SK-N-SH (cell line): Measurements from ENCODE around the gene AFF1. TPM values are rescaled to one million over a fixed set of nuclear protein-coding genes. Genes with fewer than 3 reads are reported as not detected.

Experiments
- CTCF ChIA-PET: fragments of 300-600, 350-600 bp; formaldehyde crosslinking; extraction: SDS; loops from one replicate; lab custom pipeline; 2021; lab: Yijun Ruan, JAX
- POLR2A ChIA-PET: fragments of 350-600 bp; sonication (Branson Sonifier 250); formaldehyde crosslinking; extraction: SDS; loops from one replicate; lab custom pipeline; 2020; ENCODE audit warnings: antibody characterized with exemption, inconsistent platforms; lab: Yijun Ruan, JAX
- DNase-seq: peaks from one replicate; pipeline ENCODE4 v3.0.0; 2012
- H2AFZ ChIP-seq: fragments of 200-600 bp; sonication (generic); 2 replicates; pipeline ENCODE4 v1.8.1; 2016; ENCODE audit warnings: antibody characterized with exemption, mild to moderate bottlenecking, low read depth
- H3F3A ChIP-seq: fragments of 200-600 bp; sonication (generic); replicated peaks from 2 replicates; pipeline ENCODE3; 2016; ENCODE audit warnings: antibody characterized with exemption, mild to moderate bottlenecking; ENCODE audit not compliant: insufficient read depth
- H3K27ac ChIP-seq, 2 experiments: fragments of 200-500 bp in 1 of 2; fragments of 200-600 bp in 1 of 2; sonication (Bioruptor generic) in 1 of 2; sonication (generic), shearing (Covaris generic) in 1 of 2; 2 replicates each; pipeline versions ENCODE4 v1.5.1 to v1.6.1; 2014 to 2016; ENCODE audit warnings: low read depth in 2 of 2, inconsistent platforms in 1 of 2, low read length in 1 of 2, mild to moderate bottlenecking in 1 of 2, mixed read lengths in 1 of 2
- H3K27me3 ChIP-seq: fragments of 200-600 bp; sonication (generic), shearing (Covaris generic); 2 replicates; pipeline ENCODE4 v1.6.1; 2016; ENCODE audit warnings: mixed run types; ENCODE audit not compliant: insufficient read depth
- H3K36me3 ChIP-seq, 2 experiments: fragments of 200-500 bp in 1 of 2; fragments of 200-600 bp in 1 of 2; sonication (Bioruptor generic) in 1 of 2; sonication (generic) in 1 of 2; replicated peaks in 1 of 2; 2 replicates each; pipeline versions ENCODE3 to v1.5.1; 2014 to 2016; ENCODE audit warnings: low read length in 1 of 2, mild to moderate bottlenecking in 1 of 2; ENCODE audit not compliant: insufficient read depth in 2 of 2, control insufficient read depth in 1 of 2
- H3K4me1 ChIP-seq, 2 experiments: fragments of 200-500 bp in 1 of 2; fragments of 200-600 bp in 1 of 2; sonication (Bioruptor generic) in 1 of 2; sonication (generic), shearing (Covaris generic) in 1 of 2; 2 replicates each; pipeline versions ENCODE4 v1.5.1 to v1.6.1; 2014 to 2016; ENCODE audit warnings: low read depth in 1 of 2, low read length in 1 of 2, mixed run types in 1 of 2; ENCODE audit not compliant: insufficient read depth in 2 of 2, control insufficient read depth in 1 of 2
- H3K4me2 ChIP-seq: fragments of 200-600 bp; sonication (generic), shearing (Covaris generic); 2 replicates; pipeline ENCODE4 v1.6.1; 2017; ENCODE audit warnings: mixed run types
- H3K4me3 ChIP-seq, 2 experiments: fragments of 200-500 bp in 1 of 2; fragments of 200-600 bp in 1 of 2; sonication (Bioruptor generic) in 1 of 2; sonication (generic), shearing (Covaris generic) in 1 of 2; 2 replicates each; pipeline versions ENCODE4 v1.5.1 to v1.8.1; 2014 to 2016; ENCODE audit warnings: low read depth in 2 of 2, inconsistent platforms in 1 of 2, low read length in 1 of 2, mild to moderate bottlenecking in 1 of 2, mixed read lengths in 1 of 2, moderate library complexity in 1 of 2
- H3K79me2 ChIP-seq: fragments of 200-600 bp; sonication (generic); 2 replicates; pipeline ENCODE4 v1.8.1; 2017; ENCODE audit warnings: mild to moderate bottlenecking; ENCODE audit not compliant: insufficient read depth
- H3K9ac ChIP-seq: fragments of 200-600 bp; sonication (generic); 2 replicates; pipeline ENCODE4 v1.6.1; 2017; ENCODE audit warnings: mixed run types
- H3K9me2 ChIP-seq: fragments of 200-600 bp; sonication (generic); 2 replicates; pipeline ENCODE4 v1.6.1; 2017; ENCODE audit warnings: mixed run types
- H3K9me3 ChIP-seq: fragments of 200-600 bp; sonication (generic); 2 replicates; pipeline ENCODE4 v1.6.1; 2017; ENCODE audit warnings: mixed run types, mild to moderate bottlenecking, moderate library complexity
- H4K20me1 ChIP-seq: fragments of 200-600 bp; sonication (generic); 2 replicates; pipeline ENCODE4 v1.6.1; 2017; ENCODE audit warnings: mild to moderate bottlenecking, mixed run types; ENCODE audit not compliant: insufficient read depth
- ELF1 ChIP-seq: IDR thresholded peaks from 2 replicates; pipeline ENCODE4 v1.4.0; 2012
- FOXJ3 ChIP-seq: sonication (generic); formaldehyde crosslinking; IDR thresholded peaks from 2 replicates; pipeline ENCODE4 v1.5.1; 2020; ENCODE audit warnings: mild to moderate bottlenecking, missing genetic modification reagents
- FOXM1 ChIP-seq: IDR thresholded peaks from 2 replicates; pipeline ENCODE4 v1.4.0; 2012; ENCODE audit warnings: low read depth, mild to moderate bottlenecking
- GABPA ChIP-seq: IDR thresholded peaks from 2 replicates; pipeline ENCODE4 v1.4.0; 2012; ENCODE audit warnings: low read depth, mild to moderate bottlenecking
- GATA2 ChIP-seq: sonication (generic); formaldehyde crosslinking; IDR thresholded peaks from 2 replicates; pipeline ENCODE4 v1.5.0; 2020; ENCODE audit warnings: mild to moderate bottlenecking, missing genetic modification reagents
- IRF3 ChIP-seq: fragments of 150-350 bp; IDR thresholded peaks from 2 replicates; pipeline ENCODE4 v1.6.1; 2016; ENCODE audit warnings: mild to moderate bottlenecking, low read depth, low read length
- JUND ChIP-seq: IDR thresholded peaks from 2 replicates; pipeline ENCODE4 v1.4.0; 2012
- MAX ChIP-seq: IDR thresholded peaks from 2 replicates; pipeline ENCODE4 v1.4.0; 2012; ENCODE audit warnings: low read depth
- MEF2A ChIP-seq: IDR thresholded peaks from 2 replicates; pipeline ENCODE4 v1.4.0; 2012; ENCODE audit warnings: low read depth, borderline replicate concordance
- NFIC ChIP-seq: IDR thresholded peaks from 2 replicates; pipeline ENCODE4 v1.4.0; 2012; ENCODE audit warnings: borderline replicate concordance
- POLR2AphosphoS5 ChIP-seq: IDR thresholded peaks from 2 replicates; pipeline ENCODE4 v1.6.1; 2012; ENCODE audit warnings: low read depth, low read length
- RAD21 ChIP-seq: IDR thresholded peaks from 2 replicates; pipeline ENCODE4 v1.6.1; 2012; ENCODE audit warnings: mild to moderate bottlenecking, low read length
- RCOR1 ChIP-seq: fragments of 150-350 bp; IDR thresholded peaks from 2 replicates; pipeline ENCODE4 v1.6.1; 2017; ENCODE audit warnings: antibody characterized with exemption, low read length
- RXRA ChIP-seq: IDR thresholded peaks from 2 replicates; pipeline ENCODE4 v1.4.0; 2012; ENCODE audit warnings: low read depth, mild to moderate bottlenecking, borderline replicate concordance
- SIN3A ChIP-seq: IDR thresholded peaks from 2 replicates; pipeline ENCODE4 v1.6.1; 2012; ENCODE audit warnings: low read depth, mild to moderate bottlenecking, low read length, moderate library complexity, borderline replicate concordance
- SMC3 ChIP-seq: IDR thresholded peaks from 2 replicates; pipeline ENCODE4 v1.6.1; 2012; ENCODE audit warnings: low read depth, low read length, improper control_type of control experiment
- TAF1 ChIP-seq: IDR thresholded peaks from 2 replicates; pipeline ENCODE4 v1.6.1; 2012; ENCODE audit warnings: low read depth, mild to moderate bottlenecking, low read length, moderate library complexity, borderline replicate concordance
- TEAD4 ChIP-seq: IDR thresholded peaks from 2 replicates; pipeline ENCODE4 v1.4.0; 2012; ENCODE audit warnings: mild to moderate bottlenecking, borderline replicate concordance; ENCODE audit not compliant: insufficient read depth
- YY1 ChIP-seq: IDR thresholded peaks from 2 replicates; pipeline ENCODE4 v1.4.0; 2012; ENCODE audit warnings: low read depth, mild to moderate bottlenecking
- WGBS: methylation state at CpG from one replicate; pipeline ENCODE4 v1.1.6; 2017; ENCODE audit warnings: low lambda C conversion rate; 5-methylcytosine and 5-hydroxymethylcytosine counted together
- polyA plus RNA-seq, 3 experiments: library from polyadenylated mRNA; depleted of rRNA; stranded (reverse); fragments of >200 nt; gene quantifications; 2 replicates each; pipeline ENCODE4 v1.2.3, GENCODE V29; 2012
- TF ChIP-seq, protein P1 (sequence below): IDR thresholded peaks from 2 replicates; pipeline ENCODE4; 2012
- TF ChIP-seq, protein P2 (sequence below): fragments of 200-600 bp; sonication (generic); IDR thresholded peaks from 2 replicates; pipeline ENCODE4 v1.6.1; 2017; ENCODE audit warnings: antibody characterized with exemption, mild to moderate bottlenecking, moderate library complexity
- TF ChIP-seq, protein P3 (sequence below): IDR thresholded peaks from 2 replicates; pipeline ENCODE4 v1.4.0; 2012; ENCODE audit warnings: low read depth, borderline replicate concordance

AFF1 gene
- polyA plus RNA-seq, 1 of the 3 experiments (the other 2 are of a cell fraction): 2.7 TPM

GRCh38 chr4:87024201-87024600, 89.4 kb downstream of the AFF1 start:
- Histone ChIP-seq H3F3A (no peaks in the 10 kb centered on the region), H3K4me1 (no peaks in the 10 kb centered on the region; a peak in 1 of 4 replicates), H2AFZ (no peak overlapping the region), H3K4me3 (no peak overlapping the region), H3K36me3 (no peaks in the 10 kb centered on the region), H3K9me2 (no peaks in the 10 kb centered on the region), H4K20me1 (no peaks in the 10 kb centered on the region; the same call in 1 of the 2 replicates), H3K79me2 (peaks cover 36% of the 10 kb centered on the region), H3K27ac (no peak overlapping the region), H3K4me2 (no peak overlapping the region), H3K9ac (no peak overlapping the region), H3K9me3 (no peaks in the 10 kb centered on the region), H3K27me3 (no peaks in the 10 kb centered on the region)
- 97% methylated on average over 1 of the region's 1 CpG for WGBS
- ChIA-PET CTCF (interaction anchor here (0.5 to 1.5 kb wide), 3 partner anchors 27 to 102 kb away, joined by 3 read pairs; no protein-coding TSS in a partner anchor), POLR2A (no interaction called here)
- no peak for TF ChIP-seq MAX
- no peak for TF ChIP-seq RAD21
- TF ChIP-seq MEF2A: no peak
- no peak for TF ChIP-seq GABPA
- TF ChIP-seq FOXM1: no peak
- no peak for TF ChIP-seq SMC3
- TF ChIP-seq POLR2AphosphoS5: no peak
- TF ChIP-seq FOXJ3 (CRISPR knock-in tag): no peak
- no peak for TF ChIP-seq SIN3A
- no peak for TF ChIP-seq ELF1
- no peak for TF ChIP-seq JUND
- no peak for TF ChIP-seq YY1
- TF ChIP-seq, protein P1, sequence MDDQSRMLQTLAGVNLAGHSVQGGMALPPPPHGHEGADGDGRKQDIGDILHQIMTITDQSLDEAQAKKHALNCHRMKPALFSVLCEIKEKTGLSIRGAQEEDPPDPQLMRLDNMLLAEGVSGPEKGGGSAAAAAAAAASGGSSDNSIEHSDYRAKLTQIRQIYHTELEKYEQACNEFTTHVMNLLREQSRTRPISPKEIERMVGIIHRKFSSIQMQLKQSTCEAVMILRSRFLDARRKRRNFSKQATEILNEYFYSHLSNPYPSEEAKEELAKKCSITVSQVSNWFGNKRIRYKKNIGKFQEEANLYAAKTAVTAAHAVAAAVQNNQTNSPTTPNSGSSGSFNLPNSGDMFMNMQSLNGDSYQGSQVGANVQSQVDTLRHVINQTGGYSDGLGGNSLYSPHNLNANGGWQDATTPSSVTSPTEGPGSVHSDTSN: no peak
- no peak for TF ChIP-seq RCOR1
- TF ChIP-seq IRF3: no peak
- no peak for TF ChIP-seq RXRA
- no peak for TF ChIP-seq NFIC
- TF ChIP-seq TAF1: no peak
- DNase-seq: no peak

- WGBS: 89% methylated on average over 5 of the region's 5 CpGs
- no peak overlapping the region for H3K27ac ChIP-seq
- ChIA-PET CTCF (interaction anchor here (1.5 kb wide), 1 partner anchor 103 kb away, joined by 3 read pairs; no protein-coding TSS in a partner anchor), POLR2A (no interaction called here)
- H3K36me3 ChIP-seq: no peaks in the 10 kb centered on the region
- peaks cover 37% of the 10 kb centered on the region for H3K79me2 ChIP-seq
- no peak overlapping the region for H3K9ac ChIP-seq
- H3K4me3 ChIP-seq: no peak overlapping the region
- peaks cover 0 to 6% of the 10 kb centered on the region in 2 experiments; a peak in 2 of 4 replicates for H3K4me1 ChIP-seq
- H2AFZ ChIP-seq: no peak overlapping the region
- no peak for DNase-seq
- no peaks in the 10 kb centered on the region for H3K9me2 ChIP-seq
- H3K27me3 ChIP-seq: no peaks in the 10 kb centered on the region
- no peaks in the 10 kb centered on the region for H3K9me3 ChIP-seq
- H4K20me1 ChIP-seq: no peaks in the 10 kb centered on the region; the same call in 1 of the 2 replicates
- H3K4me2 ChIP-seq: no peak overlapping the region
- no peaks in the 10 kb centered on the region for H3F3A ChIP-seq
- TF ChIP-seq, protein P2, sequence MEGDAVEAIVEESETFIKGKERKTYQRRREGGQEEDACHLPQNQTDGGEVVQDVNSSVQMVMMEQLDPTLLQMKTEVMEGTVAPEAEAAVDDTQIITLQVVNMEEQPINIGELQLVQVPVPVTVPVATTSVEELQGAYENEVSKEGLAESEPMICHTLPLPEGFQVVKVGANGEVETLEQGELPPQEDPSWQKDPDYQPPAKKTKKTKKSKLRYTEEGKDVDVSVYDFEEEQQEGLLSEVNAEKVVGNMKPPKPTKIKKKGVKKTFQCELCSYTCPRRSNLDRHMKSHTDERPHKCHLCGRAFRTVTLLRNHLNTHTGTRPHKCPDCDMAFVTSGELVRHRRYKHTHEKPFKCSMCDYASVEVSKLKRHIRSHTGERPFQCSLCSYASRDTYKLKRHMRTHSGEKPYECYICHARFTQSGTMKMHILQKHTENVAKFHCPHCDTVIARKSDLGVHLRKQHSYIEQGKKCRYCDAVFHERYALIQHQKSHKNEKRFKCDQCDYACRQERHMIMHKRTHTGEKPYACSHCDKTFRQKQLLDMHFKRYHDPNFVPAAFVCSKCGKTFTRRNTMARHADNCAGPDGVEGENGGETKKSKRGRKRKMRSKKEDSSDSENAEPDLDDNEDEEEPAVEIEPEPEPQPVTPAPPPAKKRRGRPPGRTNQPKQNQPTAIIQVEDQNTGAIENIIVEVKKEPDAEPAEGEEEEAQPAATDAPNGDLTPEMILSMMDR: no peak
- TF ChIP-seq GABPA (no peak), YY1 (no peak), FOXM1 (no peak), GATA2 (no peak), TEAD4 (no peak)
- TF ChIP-seq, protein P3, sequence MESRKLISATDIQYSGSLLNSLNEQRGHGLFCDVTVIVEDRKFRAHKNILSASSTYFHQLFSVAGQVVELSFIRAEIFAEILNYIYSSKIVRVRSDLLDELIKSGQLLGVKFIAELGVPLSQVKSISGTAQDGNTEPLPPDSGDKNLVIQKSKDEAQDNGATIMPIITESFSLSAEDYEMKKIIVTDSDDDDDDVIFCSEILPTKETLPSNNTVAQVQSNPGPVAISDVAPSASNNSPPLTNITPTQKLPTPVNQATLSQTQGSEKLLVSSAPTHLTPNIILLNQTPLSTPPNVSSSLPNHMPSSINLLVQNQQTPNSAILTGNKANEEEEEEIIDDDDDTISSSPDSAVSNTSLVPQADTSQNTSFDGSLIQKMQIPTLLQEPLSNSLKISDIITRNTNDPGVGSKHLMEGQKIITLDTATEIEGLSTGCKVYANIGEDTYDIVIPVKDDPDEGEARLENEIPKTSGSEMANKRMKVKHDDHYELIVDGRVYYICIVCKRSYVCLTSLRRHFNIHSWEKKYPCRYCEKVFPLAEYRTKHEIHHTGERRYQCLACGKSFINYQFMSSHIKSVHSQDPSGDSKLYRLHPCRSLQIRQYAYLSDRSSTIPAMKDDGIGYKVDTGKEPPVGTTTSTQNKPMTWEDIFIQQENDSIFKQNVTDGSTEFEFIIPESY: no peak
- TF ChIP-seq, protein P1: no peak
Observed at GRCh38 chr4:87025023-87025613, 90.3 kb downstream of the AFF1 start.
